WTC11 (cell line): ENCODE results near the gene TLR4.

Experiments
- ATF1 ChIP-seq: sonication (generic); formaldehyde crosslinking; IDR thresholded peaks from 2 replicates; pipeline ENCODE4 v1.8.1; 2023; ENCODE audit warnings: mild to moderate bottlenecking, moderate library complexity, missing genetic modification reagents
- CREB1 ChIP-seq: sonication (generic); formaldehyde crosslinking; IDR thresholded peaks from 2 replicates; pipeline ENCODE4 v1.8.0; 2023; ENCODE audit warnings: mild to moderate bottlenecking, missing genetic modification reagents
- CTCF ChIP-seq: fragments of 200-600 bp; IDR thresholded peaks from 2 replicates; pipeline ENCODE4 v1.8.0; 2022; ENCODE audit warnings: antibody characterized with exemption
- JUN ChIP-seq: sonication (generic); formaldehyde crosslinking; IDR thresholded peaks from 2 replicates; pipeline ENCODE4 v1.8.0; 2023; ENCODE audit warnings: mild to moderate bottlenecking, missing genetic modification reagents
- NR3C1 ChIP-seq: sonication (generic); formaldehyde crosslinking; conservative IDR thresholded peaks from 2 replicates; pipeline ENCODE4 v1.8.1; 2023; ENCODE audit warnings: low read depth, mild to moderate bottlenecking, missing genetic modification reagents

GRCh38 chr9:117697046-117697445 lies 7.2 kb upstream of the TLR4 start:
- TF ChIP-seq CREB1 (CRISPR knock-in tag) (no peak), CTCF (no peak), JUN (CRISPR knock-in tag) (no peak), NR3C1 (no peak), ATF1 (CRISPR knock-in tag) (no peak)
